LNCAP (cell line): Measurements from ENCODE around the gene NCAPD3.

ENCODE experiments used
- TF ChIP-seq, protein P1 (sequence below): fragments of 450-650 bp; IDR thresholded peaks from 2 replicates; pipeline ENCODE4 v1.5.1; 2017; ENCODE audit warnings: mild to moderate bottlenecking

Gene NCAPD3

GRCh38 chr11:134131628-134132244 lies 92.0 kb downstream of the NCAPD3 start:
- TF ChIP-seq, protein P1, sequence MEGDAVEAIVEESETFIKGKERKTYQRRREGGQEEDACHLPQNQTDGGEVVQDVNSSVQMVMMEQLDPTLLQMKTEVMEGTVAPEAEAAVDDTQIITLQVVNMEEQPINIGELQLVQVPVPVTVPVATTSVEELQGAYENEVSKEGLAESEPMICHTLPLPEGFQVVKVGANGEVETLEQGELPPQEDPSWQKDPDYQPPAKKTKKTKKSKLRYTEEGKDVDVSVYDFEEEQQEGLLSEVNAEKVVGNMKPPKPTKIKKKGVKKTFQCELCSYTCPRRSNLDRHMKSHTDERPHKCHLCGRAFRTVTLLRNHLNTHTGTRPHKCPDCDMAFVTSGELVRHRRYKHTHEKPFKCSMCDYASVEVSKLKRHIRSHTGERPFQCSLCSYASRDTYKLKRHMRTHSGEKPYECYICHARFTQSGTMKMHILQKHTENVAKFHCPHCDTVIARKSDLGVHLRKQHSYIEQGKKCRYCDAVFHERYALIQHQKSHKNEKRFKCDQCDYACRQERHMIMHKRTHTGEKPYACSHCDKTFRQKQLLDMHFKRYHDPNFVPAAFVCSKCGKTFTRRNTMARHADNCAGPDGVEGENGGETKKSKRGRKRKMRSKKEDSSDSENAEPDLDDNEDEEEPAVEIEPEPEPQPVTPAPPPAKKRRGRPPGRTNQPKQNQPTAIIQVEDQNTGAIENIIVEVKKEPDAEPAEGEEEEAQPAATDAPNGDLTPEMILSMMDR, result no peak

DNA sequence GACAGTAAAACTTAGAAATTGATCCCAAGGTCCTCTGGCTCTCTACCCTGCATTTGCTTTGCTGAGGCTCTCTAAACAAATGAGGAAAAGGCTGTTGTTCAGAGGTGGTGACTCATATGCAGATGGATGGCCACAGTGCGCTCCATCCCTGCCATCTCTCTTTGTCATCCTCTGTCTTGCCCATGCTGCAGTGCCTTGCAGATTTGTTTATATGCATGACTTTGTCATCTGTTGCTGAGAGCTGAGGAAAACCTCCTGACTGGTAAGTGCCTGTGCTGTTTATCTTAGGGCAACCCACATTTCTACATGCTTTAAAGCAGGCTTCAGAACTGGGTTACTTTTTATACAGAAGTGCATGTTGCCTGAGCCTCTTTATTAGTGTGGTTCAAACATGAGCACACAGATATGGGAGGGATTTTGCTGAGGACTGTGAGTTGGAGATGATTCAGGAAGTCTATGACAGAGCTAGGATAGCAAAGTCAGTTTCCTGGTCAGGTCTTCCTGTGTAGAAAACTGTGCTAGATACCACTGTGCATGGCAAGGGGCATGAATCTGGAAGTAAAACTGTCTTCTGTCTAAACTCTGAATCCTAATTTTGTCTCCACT lies 97.4 kb downstream of the NCAPD3 start:
- TF ChIP-seq, protein P1, result no peak

GRCh38 chr11:134125507-134125906 lies 98.3 kb downstream of the NCAPD3 start:
- TF ChIP-seq, protein P1, result no peak

DNA sequence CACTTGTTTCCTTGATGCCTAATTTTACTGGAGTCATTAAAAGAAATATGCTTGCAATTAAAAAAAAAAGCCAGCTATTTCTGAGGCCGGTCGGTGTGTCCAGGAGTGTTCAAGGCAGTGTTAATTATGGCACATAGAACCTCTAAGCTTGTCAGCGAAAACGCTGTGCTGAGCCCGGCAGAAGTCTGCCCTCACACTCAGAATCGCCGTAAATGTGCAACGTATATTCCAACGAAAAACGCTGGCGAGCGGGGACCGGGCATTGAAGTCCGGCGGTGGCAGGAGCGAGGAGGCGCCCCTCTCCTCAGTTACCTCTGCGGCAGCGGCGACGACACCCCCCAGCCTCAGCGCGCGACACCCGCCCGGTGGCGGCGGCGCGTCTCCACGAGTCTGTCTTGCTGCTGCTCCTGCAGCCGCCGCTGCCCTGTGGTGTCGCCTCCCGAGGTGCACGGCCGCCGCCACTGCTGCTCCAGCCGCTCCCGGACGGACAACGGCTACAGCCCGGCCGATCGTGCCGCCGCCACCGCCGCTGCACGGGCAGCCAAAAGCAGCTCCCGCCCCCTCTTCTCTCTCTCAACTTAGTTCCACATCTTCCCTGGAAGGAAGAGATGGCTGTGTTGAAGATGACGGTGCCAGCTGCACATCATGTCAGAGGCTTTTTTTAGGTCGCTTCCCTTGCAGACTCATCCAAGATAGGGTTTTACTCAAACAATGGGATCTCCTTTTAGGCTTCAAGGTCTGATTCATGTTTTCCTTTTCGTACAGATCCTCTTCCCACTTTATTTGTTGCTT lies 98.9 kb downstream of the NCAPD3 start:
- TF ChIP-seq, protein P1, result no peak

GRCh38 chr11:134120921-134121526 lies 102.7 kb downstream of the NCAPD3 start:
- TF ChIP-seq, protein P1, result no peak

DNA sequence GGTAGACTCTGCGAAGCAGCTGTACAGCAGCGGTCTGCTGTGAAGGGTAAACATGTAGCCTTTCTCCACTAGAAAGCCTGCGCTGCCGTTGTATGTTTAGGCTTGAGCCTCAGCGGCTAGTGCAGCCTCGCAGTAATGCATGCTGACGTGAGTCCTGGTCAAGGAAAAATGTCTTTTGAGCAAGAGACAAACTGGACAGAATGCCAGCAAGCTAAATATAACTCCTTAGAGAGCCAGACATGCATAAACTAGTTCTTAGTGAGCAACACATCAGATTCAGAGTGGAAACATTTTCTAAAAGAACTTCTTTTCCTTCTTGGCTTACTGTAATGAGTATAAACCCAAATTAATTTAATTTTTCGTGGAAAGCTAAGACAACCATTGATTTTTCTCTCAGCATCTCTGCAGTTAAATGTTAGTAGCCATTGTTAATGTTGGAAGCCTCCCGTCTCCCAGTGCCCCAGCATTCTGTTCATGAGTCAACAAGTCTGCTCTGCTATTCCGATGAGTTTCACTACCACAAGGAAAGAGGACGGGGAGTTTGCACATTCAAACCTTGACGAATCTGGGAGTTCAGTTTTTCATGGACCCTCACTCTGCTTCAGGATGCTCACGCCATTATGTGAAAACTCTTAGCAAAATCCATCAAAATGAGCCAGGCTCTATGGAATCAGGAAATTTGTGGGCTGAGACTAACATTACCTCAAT lies 103.5 kb downstream of the NCAPD3 start:
- TF ChIP-seq, protein P1, result no peak

DNA sequence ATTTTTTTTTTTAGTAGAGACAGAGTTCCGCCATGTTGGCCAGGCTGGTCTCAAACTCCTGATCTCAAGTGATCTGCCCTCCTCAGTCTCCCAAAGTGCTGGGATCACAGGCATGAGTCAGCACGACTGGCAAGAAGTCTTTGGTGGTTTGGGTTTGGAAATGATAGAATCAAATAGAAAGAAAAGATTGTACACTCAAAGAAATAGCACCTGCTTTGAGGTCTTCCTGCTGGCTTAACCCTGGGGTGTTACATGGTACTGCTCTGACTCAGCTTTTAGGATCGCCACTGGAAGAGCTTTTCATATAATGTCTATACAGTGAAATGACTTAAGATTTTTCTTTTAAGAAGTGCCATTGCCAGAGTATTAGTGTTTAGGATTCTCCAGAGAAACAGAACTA lies 104.7 kb downstream of the NCAPD3 start:
- TF ChIP-seq, protein P1, result no peak
